Measurements from ENCODE around the gene ADARB1. TPM values are rescaled to one million over a fixed set of nuclear protein-coding genes. Genes with fewer than 3 reads are reported as not detected.

The ADARB1 gene
- polyA plus RNA-seq, 1 of the 3 experiments (the other 2 are of a cell fraction) = 7.8 TPM

GRCh38 chr21:45225741-45226327 lies 151.5 kb downstream of the ADARB1 start:
- H3F3A ChIP-seq (replicated peaks; ENCODE audit: insufficient read depth) = peaks cover 20% of the 10 kb centered on the region
- 0 out of 2 replicates have a peak, but pooled peaks have one; percentile 5 for TF ChIP-seq RAD21 (IDR thresholded peaks at IDR 0.05; ENCODE audit: low read length)
- no peak for TF ChIP-seq RCOR1 (IDR thresholded peaks at IDR 0.05; ENCODE audit: low read length)
- TF ChIP-seq EZH2phosphoT487 (IDR thresholded peaks at IDR 0.05; ENCODE audit: borderline replicate concordance, low read depth) = no peak
- no peak for TF ChIP-seq USF1 (IDR thresholded peaks at IDR 0.05; ENCODE audit: borderline replicate concordance, low read depth)
- no peaks in the 10 kb centered on the region for H3K9me2 ChIP-seq
- no peaks in the 10 kb centered on the region for H3K9me3 ChIP-seq
- CTCF ChIA-PET = interaction anchor here (3.1 to 4.3 kb wide), 2 partner anchors 11 to 88 kb away, joined by 10 to 14 read pairs; no protein-coding TSS in a partner anchor
- peaks cover 7 to 13% of the 10 kb centered on the region in 2 experiments; a peak in 2 of 4 replicates for H3K4me1 ChIP-seq (ENCODE audit: control insufficient read depth in 1 of 2, insufficient read depth in 2 of 2, low read depth in 1 of 2, low read length in 1 of 2)
- peaks cover 0 to 3% of the 10 kb centered on the region in 2 experiments for H3K36me3 ChIP-seq (replicated peaks in 1 of 2; ENCODE audit: control insufficient read depth in 1 of 2, insufficient read depth in 2 of 2, low read length in 1 of 2)
- H3K4me3 ChIP-seq (ENCODE audit: low read depth in 2 of 2, low read length in 1 of 2) = no peak overlapping the region
- no peak overlapping the region for H3K9ac ChIP-seq
- no peak overlapping the region for H3K4me2 ChIP-seq
- WGBS (ENCODE audit: low lambda C conversion rate) = 89% methylated on average over 16 of the region's 16 CpGs
- H3K79me2 ChIP-seq (ENCODE audit: insufficient read depth) = no peaks in the 10 kb centered on the region
- H2AFZ ChIP-seq (ENCODE audit: low read depth) = no peak overlapping the region
- no peak for DNase-seq
- no peak overlapping the region for H3K27ac ChIP-seq (ENCODE audit: low read depth in 2 of 2, low read length in 1 of 2)
- peaks cover 10% of the 10 kb centered on the region for H4K20me1 ChIP-seq (ENCODE audit: insufficient read depth)
- H3K27me3 ChIP-seq (ENCODE audit: insufficient read depth) = no peaks in the 10 kb centered on the region
- POLR2A ChIA-PET = no interaction called here

GRCh38 chr21:45226540-45227326 lies 152.4 kb downstream of the ADARB1 start:
- POLR2A ChIA-PET = no interaction called here
- H3K27ac ChIP-seq (ENCODE audit: low read depth in 2 of 2, low read length in 1 of 2) = no peak overlapping the region
- no peak for TF ChIP-seq FOSL2 (IDR thresholded peaks at IDR 0.05; ENCODE audit: borderline replicate concordance, low read depth)
- no peak for TF ChIP-seq POLR2AphosphoS5 (IDR thresholded peaks at IDR 0.05; ENCODE audit: low read depth, low read length)
- no peak for TF ChIP-seq RAD21 (IDR thresholded peaks at IDR 0.05; ENCODE audit: low read length)
- TF ChIP-seq JUND (IDR thresholded peaks at IDR 0.05) = no peak
- TF ChIP-seq SIN3A (IDR thresholded peaks at IDR 0.05; ENCODE audit: borderline replicate concordance, low read depth, low read length) = no peak
- no peak for TF ChIP-seq RFX5 (IDR thresholded peaks at IDR 0.05; ENCODE audit: low read length)
- no peak for TF ChIP-seq TAF1 (IDR thresholded peaks at IDR 0.05; ENCODE audit: borderline replicate concordance, low read depth, low read length)
- no peak for TF ChIP-seq EZH2phosphoT487 (IDR thresholded peaks at IDR 0.05; ENCODE audit: borderline replicate concordance, low read depth)
- TF ChIP-seq NRF1 (IDR thresholded peaks at IDR 0.05; ENCODE audit: low read depth, low read length) = no peak
- no peak for TF ChIP-seq TCF12 (IDR thresholded peaks at IDR 0.05)
- TF ChIP-seq GABPA (IDR thresholded peaks at IDR 0.05; ENCODE audit: low read depth) = no peak
- no peak for TF ChIP-seq PBX3 (IDR thresholded peaks at IDR 0.05)
- no peak for TF ChIP-seq USF2 (IDR thresholded peaks at IDR 0.05; ENCODE audit: borderline replicate concordance, low read depth, low read length)
- no peak for TF ChIP-seq YY1 (IDR thresholded peaks at IDR 0.05; ENCODE audit: low read depth)
- no peak for TF ChIP-seq ZBTB33 (IDR thresholded peaks at IDR 0.05; ENCODE audit: borderline replicate concordance, low read depth)
- no peak for TF ChIP-seq SMC3 (IDR thresholded peaks at IDR 0.05; ENCODE audit: low read depth, low read length)
- no peaks in the 10 kb centered on the region for H3K9me3 ChIP-seq
- peaks cover 7 to 13% of the 10 kb centered on the region in 2 experiments; a peak in 2 of 4 replicates for H3K4me1 ChIP-seq (ENCODE audit: control insufficient read depth in 1 of 2, insufficient read depth in 2 of 2, low read depth in 1 of 2, low read length in 1 of 2)
- no peaks in the 10 kb centered on the region for H3K79me2 ChIP-seq (ENCODE audit: insufficient read depth)
- CTCF ChIA-PET = interaction anchor here (3.1 to 4.3 kb wide), 2 partner anchors 10 to 89 kb away, joined by 10 to 14 read pairs; no protein-coding TSS in a partner anchor
- 82% methylated on average over 15 of the region's 15 CpGs for WGBS (ENCODE audit: low lambda C conversion rate)
- no peaks in the 10 kb centered on the region for H3K9me2 ChIP-seq
- no peak overlapping the region for H3K4me2 ChIP-seq
- DNase-seq = no peak
- H3F3A ChIP-seq (replicated peaks; ENCODE audit: insufficient read depth) = peaks cover 20% of the 10 kb centered on the region
- H3K9ac ChIP-seq = no peak overlapping the region
- H3K27me3 ChIP-seq (ENCODE audit: insufficient read depth) = no peaks in the 10 kb centered on the region
- H3K4me3 ChIP-seq (ENCODE audit: low read depth in 2 of 2, low read length in 1 of 2) = no peak overlapping the region
- H2AFZ ChIP-seq (ENCODE audit: low read depth) = no peak overlapping the region
- H4K20me1 ChIP-seq (ENCODE audit: insufficient read depth) = peaks cover 10% of the 10 kb centered on the region
- H3K36me3 ChIP-seq (replicated peaks in 1 of 2; ENCODE audit: control insufficient read depth in 1 of 2, insufficient read depth in 2 of 2, low read length in 1 of 2) = peaks cover 0 to 3% of the 10 kb centered on the region in 2 experiments
